C4-2B (cell line): Measurements from ENCODE around the gene IQCM.

Experiments used
- H3K27ac ChIP-seq: fragments of 450-650 bp; 2 replicates; pipeline ENCODE4 v1.5.1; 2017
- ZFX ChIP-seq: fragments of 450-650 bp; IDR thresholded peaks from 2 replicates; pipeline ENCODE4 v1.6.1; 2017
- TF ChIP-seq, protein P1 (sequence below): fragments of 450-650 bp; conservative IDR thresholded peaks from 2 replicates; pipeline ENCODE4 v1.5.1; 2017; ENCODE audit warnings: mild to moderate bottlenecking

The IQCM gene

DNA sequence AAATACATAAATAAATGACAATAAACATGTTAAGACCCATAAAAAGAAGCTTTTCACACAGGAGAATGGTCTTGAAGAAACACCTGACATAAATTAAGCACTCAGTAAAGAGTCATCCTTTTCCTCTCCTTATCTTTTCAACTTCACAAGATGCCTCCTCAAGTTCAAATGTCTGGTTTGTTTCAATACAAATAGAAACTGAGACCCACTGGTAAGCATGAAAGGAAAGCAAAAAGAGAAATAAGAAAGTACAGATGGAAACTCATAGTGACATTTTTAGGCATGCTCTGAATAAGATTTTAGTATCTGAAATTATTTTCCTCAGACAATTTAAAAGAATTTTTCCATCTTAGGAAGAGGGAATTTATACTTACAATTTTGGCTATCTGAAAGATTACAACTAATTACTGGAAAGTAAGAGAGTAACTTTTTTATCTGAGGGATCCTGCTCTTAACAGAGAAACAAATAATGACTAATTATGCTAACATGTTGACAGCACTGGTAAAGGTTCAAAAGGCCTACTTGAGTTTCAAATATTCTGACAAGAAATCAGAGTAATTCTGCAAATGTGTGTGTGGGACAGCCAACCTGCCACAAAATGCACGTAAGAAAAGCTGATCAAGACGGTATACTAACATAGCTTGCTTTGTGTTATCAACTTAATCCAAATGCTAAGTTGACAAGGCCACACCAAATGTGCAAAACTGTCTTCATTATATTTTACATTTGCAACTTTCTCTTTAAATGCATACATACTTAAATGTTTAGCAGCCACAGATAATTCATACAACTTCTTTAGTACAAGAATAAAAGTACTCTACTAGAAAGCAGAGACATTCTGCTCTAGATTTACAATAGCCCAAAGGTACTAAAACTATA lies 113.0 kb downstream of the IQCM start:
- TF ChIP-seq ZFX: no peak
- no peak overlapping the region for H3K27ac ChIP-seq

DNA sequence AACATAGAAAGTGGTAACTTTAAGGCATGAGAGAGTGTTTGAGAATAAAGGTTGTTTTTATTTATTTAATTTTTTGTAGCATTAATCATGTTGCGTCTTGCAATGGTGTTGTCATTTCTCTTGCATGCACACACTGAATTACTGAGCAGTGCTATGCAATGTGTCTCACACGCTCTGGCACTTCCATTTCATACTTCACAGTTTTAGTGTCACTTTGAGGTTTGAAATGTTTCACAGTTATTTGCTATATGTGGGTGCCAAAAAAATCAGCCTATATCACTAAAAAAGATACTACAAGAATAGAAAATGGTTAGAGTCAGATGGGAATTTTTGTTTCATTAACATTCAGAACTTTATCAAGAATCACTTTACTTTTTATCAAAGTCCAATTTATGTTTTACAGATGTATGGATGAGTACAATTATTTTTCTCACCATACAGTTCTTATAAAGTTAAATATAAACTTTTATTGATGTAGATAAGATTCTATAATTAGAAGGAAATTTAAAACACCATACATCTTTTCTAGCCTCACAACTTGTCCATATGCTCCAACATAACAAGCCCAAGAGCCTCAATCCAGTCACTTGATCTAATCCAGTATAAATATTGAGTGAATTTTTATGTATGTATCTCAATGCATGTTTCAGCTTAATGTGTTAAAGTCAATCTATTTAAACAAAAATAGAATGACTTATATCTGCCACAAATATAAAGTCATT lies 114.0 kb downstream of the IQCM start:
- TF ChIP-seq, protein P1, sequence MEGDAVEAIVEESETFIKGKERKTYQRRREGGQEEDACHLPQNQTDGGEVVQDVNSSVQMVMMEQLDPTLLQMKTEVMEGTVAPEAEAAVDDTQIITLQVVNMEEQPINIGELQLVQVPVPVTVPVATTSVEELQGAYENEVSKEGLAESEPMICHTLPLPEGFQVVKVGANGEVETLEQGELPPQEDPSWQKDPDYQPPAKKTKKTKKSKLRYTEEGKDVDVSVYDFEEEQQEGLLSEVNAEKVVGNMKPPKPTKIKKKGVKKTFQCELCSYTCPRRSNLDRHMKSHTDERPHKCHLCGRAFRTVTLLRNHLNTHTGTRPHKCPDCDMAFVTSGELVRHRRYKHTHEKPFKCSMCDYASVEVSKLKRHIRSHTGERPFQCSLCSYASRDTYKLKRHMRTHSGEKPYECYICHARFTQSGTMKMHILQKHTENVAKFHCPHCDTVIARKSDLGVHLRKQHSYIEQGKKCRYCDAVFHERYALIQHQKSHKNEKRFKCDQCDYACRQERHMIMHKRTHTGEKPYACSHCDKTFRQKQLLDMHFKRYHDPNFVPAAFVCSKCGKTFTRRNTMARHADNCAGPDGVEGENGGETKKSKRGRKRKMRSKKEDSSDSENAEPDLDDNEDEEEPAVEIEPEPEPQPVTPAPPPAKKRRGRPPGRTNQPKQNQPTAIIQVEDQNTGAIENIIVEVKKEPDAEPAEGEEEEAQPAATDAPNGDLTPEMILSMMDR: no peak
- TF ChIP-seq ZFX: no peak
- no peak overlapping the region for H3K27ac ChIP-seq

DNA sequence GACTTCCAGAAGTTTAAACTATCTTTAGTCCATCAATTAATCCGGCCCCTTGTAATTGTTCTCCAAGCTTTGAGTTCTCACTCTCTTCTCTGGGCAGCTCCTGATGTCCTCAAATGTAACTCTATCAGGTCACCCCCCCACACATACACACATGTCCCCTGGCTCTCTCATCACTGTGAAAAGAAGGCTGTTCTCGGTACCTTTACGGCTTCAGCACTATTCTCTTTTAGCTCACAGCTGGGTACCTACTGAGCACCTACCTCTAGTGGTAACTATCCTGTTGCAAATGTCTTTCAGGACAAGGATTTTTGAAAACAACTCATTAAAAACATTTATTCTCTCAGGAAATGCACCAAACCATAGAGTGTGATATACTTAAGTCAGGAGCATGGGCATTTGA lies 115.4 kb downstream of the IQCM start:
- TF ChIP-seq ZFX: no peak
- TF ChIP-seq, protein P1: no peak
- H3K27ac ChIP-seq: no peak overlapping the region

DNA sequence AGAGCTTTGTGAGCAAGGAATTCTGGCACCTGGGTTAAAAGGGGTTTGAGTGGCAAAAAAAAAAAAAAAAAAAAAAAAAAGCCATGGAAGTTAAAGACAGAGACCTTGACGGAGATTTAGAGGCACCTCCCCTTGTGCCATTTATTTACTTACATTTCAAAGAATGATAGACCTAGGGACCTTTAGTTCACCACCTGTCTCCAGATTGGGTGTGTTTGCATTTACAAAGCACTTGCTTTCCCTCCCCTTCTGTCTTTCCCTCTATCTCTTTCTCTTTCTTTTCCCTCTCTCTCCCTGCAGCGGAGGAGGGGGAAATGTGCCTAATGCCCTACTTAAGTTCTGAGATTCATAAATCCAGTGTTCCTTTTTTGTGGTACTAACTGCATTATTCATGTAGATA lies 116.0 kb downstream of the IQCM start:
- no peak overlapping the region for H3K27ac ChIP-seq
- TF ChIP-seq, protein P1: no peak
- no peak for TF ChIP-seq ZFX

DNA sequence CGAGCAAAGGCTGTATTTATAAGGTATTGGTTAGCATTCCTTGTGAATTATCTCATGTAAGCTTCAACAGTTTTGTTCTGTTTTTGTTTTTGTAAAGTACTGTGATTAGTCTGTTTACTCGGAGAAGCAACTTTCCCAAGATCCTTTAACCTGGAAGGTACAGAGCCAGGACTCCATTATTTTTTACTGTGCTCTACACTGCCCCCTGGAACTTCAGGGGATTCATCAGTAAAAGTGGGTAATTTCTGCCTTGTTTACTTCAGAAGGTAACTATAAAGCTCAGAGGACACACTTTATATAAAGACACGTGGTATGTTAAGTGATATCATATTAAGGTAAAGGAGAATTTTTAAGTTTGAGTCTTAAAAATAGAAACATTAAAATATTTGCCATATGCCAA lies 124.9 kb downstream of the IQCM start:
- TF ChIP-seq, protein P1: peak; percentile 40
- no peak for TF ChIP-seq ZFX
- H3K27ac ChIP-seq: no peak overlapping the region

DNA sequence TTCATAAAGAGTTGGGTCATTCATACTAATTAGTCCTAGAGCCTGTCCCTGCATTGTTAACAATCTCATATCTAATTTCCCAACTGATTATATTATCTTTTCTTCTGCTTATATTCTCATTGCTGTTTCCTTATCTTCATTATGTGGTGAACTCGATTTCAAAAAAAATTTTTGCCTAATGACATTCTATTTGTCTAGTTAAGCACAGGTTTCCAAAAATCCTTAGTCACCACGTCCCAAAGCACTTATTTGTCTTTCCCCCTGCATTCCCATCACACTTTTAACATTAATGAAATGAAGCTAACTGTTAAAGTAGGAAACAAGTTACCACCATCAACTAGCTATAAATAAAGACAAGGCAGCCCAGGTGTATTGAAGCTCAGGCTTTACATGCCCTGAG lies 131.1 kb downstream of the IQCM start:
- TF ChIP-seq ZFX: no peak
- TF ChIP-seq, protein P1: no peak
- H3K27ac ChIP-seq: no peak overlapping the region

DNA sequence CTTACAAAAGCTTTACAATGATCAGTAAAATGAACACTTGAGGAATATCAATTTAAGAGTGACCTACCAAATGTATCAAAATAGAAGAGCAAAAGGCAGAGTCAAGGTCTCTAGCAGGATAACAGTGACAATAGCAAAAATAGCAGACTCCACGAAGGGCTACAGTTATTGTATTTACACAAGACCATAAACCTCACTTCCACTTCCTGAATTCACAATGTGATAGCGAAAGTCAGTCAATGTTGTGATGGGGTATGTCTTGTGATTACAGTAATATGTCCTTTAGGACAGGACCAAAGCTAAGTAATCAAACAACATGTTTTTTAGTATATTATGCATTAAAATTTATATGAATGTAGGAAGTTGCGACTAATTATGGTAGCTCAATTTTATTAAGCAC lies 139.6 kb downstream of the IQCM start:
- TF ChIP-seq ZFX: no peak
- TF ChIP-seq, protein P1: no peak
- no peak overlapping the region for H3K27ac ChIP-seq
